Suppressor macrophage treated with lipopolysaccharide for 1 hour (primary cell): ENCODE results near the gene ATP5PO.
"Not testable (repeated sequence)": the region's sequence is repeated elsewhere in the genome, so short reads cannot be mapped to it uniquely, and the experiment has no call there.

Experiments
- DNase-seq, 3 donors: peaks; one replicate each; pipeline ENCODE4 v3.0.0-alpha.2; 2020 to 2022

Gene ATP5PO

DNA sequence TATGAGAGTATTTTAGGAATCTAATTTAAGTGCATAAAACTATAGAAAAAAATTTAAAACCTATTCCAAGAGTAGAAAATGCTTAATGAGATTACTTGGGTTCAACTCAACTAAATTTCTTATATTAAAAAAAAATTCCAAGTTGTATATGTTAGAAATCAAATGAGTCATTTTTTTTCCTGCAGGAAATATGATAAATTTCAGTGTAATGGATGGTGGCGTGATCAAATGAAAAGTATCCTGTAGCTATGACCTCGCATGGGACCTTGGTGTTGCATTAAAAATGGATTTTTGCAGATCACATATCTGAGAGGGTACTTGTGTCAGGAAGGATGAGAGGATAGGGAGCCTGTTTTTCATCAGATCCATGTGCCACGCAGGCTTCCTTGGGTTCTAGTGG, 17.9 kb downstream of the ATP5PO start:
- no peak for DNase-seq

DNA sequence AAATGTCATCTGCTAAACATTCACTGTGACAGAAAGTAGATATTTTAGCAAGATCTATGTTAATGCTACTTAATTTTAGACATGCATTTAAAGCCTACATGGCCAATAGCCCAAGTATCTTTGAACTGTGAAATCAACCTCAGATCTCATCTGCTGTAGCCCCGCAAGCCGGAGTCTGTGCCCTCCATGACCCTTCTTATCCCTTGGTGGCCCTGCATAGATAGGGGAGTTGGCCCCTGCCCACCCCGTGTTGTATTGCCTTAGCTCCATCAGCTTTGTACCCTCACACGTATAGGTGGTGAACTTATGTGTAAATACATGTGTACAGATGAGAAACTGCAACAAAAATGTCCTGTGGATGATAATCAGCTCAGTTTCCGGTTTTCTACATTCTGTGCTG, 18.5 kb downstream of the ATP5PO start:
- DNase-seq: no peak

DNA sequence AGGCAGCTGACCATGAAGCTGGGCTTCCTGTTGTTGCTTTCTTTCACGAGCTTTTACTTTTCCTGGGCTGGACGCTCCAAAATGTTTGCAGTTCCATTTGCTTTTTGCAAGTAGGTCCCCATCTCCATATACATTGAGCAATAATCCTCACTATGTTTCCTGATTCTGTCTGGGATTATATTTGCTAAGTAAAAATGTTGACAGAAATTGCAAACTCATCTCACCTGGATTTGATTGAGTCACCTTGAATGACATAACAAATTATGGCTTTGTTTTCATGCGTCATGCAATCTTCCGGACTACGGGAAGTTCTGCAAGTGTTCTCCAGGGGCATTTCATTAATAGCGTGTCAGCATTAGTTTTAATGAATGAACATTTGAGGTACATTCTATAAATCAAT, 18.9 kb downstream of the ATP5PO start:
- no peak for DNase-seq

DNA sequence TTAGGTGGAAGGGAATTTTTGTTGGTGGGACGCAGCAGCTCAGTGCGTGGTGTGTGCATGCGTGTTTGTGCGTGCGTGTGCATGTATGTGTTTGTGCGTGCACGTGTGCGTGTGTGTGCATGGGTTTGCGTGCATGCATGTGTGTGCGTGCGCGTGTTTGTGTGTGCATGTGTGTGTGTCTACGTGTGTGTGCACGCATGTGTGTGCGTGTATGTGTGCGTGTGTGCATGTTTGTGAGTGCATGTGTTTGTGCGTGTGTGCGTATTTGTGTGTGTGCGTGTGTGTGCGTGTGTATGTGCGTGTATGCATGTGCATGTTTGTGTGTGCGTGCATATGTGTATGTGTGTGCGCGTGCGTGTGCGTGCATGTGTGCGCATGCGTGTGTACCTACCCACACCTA, 20.2 kb downstream of the ATP5PO start:
- no peak for DNase-seq

DNA sequence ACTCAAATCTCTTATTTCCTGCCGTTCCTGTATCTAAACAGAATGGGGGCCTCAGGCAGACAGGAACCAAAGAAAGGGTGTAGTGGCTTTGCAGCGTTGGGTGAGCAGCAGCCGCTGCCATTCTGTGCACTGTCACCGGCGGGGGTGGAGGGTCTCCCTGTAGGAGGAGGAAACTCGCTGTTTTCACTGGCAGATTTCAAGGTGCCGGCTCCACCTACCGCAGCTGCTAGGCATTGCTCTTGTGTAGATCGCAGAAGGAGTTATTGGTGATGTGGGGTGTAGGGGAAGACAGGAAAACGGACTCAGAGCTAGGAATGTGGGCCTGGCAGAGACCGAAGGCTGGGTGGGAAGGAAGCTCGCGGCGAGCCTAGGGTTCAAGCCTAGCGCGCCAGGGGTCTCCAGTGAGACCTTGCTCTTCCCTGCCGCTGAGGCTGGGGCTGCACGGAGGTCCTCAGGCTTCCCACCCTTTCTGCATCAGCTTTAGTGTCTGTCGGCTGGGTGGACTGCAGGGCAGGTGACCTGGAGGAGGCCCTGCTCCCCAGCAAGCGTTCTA, 20.8 kb downstream of the ATP5PO start:
- DNase-seq: peak; percentile 87 to 89 (median 87)

DNA sequence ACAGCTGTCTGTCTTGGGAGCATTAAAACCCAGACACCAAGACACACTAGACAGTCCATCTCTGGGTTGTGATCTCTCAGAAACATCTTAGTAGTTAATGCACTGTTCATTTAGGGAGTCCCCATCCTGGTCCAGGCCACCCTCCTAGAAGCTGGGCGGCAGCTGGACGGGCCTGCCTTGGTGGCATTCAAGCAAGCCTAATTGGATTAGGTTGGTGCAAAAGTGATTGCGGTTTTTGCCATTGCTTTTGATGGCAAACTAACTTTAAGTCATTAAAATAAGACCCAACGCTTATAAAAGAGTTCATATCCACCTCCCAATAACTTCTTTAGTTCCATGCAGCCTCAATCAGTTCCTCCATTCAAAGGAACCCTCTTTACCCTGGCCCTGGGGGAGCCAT, 21.7 kb downstream of the ATP5PO start:
- no peak for DNase-seq

DNA sequence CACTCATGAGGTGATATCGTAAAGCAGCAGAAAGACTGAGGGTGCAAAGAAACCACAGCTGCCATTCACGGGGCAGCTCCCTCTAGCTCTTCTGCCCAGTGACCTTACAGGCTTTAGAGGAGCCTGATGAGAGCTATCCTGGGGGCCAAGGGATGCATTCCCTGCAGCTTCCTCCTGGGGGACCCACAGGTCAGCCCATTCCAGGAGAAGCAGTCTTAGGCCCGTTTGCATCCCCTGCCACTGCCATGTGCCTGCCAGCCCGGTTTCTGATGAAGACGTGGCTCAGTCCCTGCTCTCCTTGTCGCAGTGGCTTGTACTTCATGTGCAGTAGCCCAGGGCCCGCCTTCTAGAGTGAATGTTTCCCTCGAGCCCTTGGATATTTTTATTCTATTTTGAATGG, 22.8 kb downstream of the ATP5PO start:
- DNase-seq: no peak

DNA sequence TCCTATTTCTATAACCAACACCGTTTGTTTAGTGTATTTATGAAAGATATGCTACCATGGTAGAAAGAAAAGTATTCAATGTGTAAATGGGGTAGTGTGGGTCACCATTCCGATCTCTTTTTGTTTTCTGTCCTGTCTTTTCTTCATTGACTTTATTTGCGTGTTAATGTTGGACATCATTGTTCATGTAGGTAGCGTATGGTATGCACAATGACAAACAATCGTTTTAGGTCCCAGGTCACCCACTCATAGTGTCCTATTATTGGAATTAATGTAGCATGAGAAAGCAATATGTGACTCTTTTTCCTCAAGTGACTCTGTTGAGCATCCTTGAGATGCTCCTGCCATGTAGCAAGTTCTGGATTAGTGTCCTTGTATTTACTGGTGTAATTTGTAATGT, 25.4 kb downstream of the ATP5PO start:
- DNase-seq: no peak

DNA sequence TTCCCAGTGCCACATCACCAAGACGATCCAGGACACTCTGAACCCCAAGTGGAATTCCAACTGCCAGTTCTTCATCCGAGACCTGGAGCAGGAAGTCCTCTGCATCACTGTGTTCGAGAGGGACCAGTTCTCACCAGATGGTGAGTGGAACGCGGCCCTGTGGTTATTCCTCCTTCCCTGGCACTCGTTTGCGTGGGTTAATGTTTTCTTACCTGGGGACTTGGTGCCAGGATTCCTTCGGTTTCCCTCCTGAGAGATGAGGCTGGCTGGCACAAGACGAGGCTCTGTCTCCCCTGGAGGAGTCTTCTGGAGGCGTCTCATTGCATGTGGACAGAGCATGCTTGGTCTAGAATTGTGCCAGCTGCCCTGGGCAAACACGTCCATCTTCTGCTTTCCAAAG, 29.3 kb downstream of the ATP5PO start:
- DNase-seq: no peak

DNA sequence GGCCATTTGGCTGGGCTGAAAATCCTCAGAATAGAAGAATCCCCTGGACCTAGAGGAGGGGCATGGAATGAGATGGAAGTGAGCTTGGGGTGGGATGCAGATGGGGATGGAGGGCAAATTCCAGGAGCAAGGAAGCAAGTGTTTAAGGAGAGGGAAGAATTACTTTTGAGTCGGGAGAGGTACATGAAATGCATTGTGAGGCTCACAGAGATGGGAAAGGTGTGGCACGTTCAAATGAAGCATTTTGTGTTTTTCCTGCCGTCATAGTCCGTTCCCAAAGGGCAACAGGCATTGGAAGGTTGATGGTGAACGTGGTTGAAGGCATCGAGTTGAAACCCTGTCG, 30.5 kb downstream of the ATP5PO start:
- DNase-seq: no peak

DNA sequence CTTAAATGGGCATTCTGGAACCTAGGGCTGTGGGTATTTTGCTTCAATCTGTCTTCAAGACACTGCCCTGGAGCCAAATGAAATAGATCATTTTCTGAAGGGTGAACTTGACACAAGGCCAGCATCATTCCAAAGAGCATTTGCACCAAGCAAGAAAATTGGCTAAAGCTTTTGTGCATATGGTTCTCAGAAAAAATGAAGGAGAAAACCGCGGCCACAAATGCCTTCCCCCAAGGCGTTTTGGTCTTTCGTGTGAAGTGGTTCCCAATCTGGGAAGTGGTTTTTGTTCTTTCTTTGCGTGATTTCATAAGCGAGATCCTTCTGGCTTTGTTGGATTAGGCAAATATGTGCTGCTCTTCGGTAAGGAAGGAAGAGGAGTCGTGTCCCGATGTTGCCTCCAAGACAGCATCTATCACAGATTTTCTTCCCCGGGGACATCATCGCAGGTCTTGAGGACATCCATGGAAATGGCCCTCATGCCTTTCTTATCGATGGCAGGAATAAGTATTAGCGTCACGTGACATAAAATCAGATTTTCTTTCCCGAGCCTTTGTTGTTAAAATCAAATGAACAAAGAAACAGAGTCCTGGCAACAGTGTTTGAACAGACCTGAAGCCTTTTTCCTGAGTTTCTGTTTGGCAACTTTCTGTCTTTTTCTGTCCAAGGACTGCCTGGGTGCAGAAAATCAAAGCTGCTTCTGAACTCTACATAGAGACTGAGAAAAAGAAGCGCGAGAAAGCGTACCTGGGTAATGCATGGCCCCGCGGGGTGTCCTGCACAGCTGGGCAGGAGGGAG, 31.0 kb downstream of the ATP5PO start:
- DNase-seq: no peak

DNA sequence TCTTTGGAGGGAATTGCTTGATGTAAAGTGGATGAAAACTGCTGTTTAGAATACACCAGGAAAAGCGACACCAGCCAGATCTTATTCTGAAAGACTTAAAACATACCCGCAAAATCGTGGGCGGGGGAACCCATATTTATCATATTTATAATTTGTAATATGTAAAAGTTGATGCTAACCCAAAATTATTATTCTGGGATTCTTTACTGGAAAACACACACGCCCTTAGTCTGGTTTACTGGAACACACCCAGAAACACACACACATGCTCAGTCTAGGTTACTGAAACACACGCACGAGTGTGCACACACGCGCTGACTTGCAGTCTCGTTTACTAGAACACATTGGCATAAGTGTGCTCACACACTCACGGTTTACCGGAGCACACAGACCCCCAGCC, 32.5 kb downstream of the ATP5PO start:
- DNase-seq: no peak

DNA sequence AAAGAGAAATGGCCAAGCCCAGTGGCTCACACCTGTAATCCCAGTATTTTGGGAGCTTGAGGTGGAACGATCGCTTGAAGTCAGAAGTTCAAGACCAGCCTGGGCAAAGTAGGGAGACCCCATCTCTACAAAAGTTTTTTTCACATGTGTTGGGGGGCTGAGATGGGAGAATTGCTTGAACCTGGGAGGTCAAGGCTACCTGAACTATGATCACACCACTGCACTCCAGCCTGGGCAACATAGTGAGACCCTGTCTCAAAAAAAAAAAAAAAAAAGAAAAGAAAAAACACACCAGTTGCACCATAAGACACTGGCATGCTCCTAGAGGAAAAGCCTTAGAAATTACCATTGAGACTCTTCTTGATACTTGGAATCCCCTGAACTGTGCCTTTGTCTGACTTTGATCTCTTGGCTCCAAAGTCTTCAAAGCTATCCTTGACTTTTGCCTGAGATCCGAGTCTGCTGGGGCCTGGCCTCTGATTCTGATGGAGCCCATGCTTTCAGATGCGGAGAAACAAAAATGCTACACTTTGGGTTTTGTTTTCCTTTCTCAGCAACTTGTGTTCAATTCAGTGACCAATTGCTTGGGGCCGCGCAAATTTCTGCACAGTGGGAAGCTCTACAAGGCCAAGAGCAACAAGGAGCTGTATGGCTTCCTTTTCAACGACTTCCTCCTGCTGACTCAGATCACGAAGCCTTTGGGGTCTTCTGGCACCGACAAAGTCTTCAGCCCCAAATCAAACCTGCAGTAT, 33.7 kb downstream of the ATP5PO start:
- DNase-seq: peak in 1 of 3 donors; percentile 5

DNA sequence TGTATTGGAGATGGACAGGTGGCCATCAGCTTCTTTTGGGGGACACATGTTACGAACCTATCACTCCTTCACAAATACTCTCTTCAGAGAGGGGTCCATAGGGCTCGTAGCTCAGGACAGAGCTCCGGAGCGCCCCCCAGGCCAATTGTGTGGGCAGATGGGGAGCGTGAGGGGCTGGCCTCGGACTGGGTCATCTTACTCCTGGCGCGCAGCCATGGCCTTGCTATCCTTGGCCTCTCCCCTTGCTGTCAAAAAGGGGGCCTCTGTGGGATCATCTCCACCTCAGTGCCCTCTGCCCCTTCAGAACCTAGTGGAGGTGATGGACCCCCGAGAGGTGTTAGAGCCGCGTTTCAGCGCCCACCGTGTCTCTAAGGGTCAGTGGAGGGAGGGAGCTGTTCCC, 35.0 kb downstream of the ATP5PO start:
- no peak for DNase-seq

DNA sequence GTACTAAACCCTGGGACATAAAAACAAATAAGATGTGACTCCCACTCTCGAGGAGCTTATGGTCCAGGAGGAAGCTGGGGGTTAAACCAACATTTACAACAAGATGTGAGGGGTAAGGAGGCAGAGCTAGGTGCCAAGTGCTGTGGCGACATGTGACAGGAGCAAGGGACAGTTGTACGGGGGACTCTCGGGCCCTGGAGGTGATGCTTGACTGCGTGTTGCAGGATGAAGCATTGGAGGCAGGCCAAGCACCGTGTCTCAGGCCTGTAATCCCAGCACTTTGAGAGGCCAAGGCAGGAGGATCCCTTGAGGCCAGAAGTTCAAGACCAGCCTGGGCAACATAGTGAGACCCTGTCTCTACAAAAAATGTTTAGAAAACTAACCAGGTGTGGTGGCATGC, 36.8 kb downstream of the ATP5PO start:
- DNase-seq: no peak

DNA sequence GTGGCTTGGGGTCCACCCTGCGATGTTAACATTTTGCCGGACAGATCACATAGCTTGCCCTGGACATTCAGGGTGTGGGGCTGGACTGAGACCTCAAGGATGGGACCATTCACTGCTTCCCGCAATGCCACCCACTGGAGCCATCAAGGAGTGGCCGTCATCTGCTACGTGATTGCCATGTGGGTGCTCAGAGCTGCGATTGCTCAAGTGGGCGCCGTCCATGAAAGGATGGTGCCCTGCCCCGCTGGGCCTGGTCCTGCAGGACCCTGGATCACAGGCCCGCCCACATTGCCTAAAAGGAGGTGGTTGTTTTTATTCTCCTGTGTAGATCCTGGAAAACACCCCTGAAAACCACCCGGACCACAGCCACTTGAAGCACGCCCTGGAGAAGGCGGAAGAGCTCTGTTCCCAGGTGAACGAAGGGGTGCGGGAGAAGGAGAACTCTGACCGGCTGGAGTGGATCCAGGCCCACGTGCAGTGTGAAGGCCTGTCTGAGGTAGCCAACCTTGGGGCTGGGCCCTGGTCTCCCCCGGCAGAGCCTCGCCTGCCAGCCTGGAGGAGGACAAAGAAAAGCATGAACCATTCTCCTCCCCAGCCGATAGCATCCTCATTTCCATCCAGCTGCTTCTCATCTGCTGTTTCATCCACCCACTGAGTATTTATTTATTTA, 40.4 kb downstream of the ATP5PO start:
- no peak for DNase-seq

DNA sequence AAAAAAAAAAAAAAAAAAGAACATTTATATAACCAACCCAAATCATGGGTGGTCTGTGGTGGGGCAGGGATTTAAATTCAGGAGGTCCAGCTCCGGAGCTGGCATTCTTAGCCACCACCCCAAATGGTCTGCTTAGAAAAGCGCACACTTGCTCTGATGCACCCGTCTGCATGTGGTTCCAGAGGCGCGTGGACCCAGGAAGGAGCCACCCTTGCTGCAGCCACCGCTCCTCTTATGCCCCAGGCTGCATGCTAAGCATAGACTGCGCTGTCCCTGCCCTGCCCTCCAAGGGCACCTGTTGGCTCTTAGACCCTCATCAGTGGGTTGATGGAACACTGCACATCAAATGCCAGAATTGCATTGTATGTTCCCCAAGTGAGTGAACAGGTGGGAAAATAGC, 41.4 kb downstream of the ATP5PO start:
- no peak for DNase-seq

DNA sequence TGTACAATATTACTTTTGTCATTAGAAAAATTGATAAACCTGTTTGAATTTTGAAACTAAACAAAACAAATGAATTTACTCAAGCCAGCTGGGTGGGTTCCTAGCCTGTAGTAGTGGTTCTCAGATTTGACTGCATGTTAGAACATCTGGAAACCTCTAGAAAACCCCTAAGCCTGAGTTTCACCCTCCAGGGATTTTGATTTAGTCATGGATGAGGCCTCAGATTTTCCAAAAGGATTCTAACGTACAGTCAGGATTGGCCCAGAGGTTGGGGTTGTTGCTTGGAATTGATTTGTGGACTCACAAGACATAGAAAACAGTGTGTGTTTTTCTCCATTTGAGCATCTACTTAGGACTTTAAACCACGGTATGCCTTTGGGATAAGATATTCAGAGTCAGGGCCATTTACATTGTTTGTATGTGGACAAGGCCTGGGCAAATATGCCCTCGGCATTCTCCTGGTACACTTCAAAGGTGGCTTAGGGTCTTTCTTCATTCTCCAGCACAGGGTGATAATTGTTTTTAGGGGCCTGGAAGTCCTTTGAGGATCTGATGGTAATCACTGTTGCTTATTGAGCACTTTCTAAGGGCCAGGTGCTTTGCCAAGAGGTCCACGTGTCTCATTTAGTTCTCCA, 42.6 kb downstream of the ATP5PO start:
- no peak for DNase-seq

DNA sequence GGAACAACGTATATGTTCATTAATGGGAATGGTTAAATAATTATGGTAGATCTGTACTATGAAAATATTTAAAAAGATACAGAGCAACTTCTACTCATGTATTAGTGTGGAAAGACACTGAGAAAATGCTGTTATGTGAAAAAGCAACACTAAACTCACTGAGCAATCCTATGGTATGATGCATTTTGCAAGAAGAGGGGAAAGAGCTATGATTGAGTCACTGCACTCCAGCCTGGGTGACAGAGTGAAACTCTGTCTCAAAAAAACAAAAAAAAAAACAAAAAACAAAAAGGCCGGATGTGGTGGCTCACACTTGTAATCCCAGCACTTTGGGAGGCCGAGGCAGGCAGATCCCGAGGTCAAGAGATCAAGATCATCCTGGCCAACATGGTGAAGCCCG, 44.4 kb downstream of the ATP5PO start:
- DNase-seq: peak in 1 of 3 donors; percentile 18

DNA sequence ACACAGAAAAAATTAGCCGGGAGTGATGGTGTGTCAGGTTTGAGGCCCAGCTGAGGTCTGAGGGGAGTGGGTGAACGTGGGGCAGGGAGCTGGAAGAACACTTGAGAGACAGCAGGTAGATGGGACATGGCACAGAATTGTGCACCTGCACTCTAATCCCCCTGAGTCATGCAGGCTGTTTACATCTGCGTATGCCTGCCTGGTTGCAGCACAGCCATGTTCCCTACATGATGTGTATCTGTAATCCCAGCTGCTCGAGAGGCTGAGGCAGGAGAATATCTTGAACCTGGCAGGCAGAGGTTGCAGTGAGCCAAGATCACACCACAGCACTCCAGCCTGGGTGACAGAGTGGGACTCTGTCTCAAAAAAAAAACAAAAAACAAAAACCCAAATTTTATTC, 44.8 kb downstream of the ATP5PO start:
- no peak for DNase-seq

DNA sequence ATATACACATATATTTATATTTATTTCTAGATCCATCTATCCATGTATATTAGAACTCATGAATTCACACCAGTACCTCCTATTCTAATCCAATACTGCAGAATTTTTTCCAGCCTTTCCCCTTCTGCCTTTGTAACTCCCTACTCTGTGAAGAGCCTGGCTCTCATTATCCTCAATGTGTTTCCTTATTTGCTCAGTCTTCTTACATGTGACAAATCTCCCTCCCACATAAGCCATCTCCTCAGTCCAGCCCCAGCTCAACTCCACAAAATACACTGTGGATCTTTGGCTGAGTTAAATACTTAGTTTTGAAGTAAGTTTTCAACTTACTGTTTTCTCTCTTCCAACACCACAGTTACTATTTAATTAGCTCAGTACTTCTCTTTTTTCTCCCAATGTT, 45.7 kb downstream of the ATP5PO start:
- peak in 2 of 3 donors; percentile 12 to 17 for DNase-seq

DNA sequence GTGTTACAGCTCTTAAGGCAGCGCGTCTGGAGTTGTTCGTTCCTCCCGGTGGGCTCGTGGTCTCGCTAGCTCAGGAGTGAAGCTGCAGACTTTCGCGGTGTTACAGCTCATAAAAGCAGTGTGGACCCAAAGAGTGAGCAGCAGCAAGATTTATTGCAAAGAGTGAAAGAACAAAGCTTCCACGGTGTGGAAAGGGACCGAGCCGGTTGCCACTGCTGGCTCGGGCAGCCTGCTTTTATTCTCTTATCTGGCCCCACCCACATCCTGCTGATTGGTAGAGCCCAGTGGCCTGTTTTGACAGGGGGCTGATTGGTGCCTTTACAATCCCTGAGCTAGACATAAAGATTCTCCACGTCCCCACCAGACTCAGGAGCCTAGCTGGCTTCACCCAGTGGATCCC, 47.7 kb downstream of the ATP5PO start:
- DNase-seq: not testable (repeated sequence)

DNA sequence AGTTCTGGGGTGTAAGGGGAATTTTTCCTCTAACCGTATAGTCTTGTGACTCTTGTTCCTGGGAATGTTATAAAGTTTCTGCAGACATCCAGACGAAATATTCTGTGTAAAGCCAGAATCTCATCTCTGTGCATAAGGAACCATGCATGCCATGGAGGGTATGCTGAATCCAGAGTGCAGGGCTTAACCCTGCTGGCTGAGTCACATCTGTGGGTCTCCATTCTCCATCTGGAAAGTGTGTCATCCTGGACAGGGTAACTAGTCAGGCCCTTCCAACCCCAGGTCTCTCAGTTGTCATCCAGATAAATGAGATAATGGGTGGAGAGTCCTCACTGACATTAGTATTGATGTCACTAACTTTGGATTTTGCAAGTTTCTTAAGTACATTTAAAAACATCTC, 48.8 kb downstream of the ATP5PO start:
- peak; percentile 3 to 45 (median 18) for DNase-seq
